Breast epithelium (tissue), 3 donors: ENCODE results near the gene GPBP1L1.

ENCODE experiments used
- CTCF ChIP-seq, 3 donors: fragments of 450-650 bp; IDR thresholded peaks; one replicate each; pipeline ENCODE4 v1.5.1; 2016 to 2017; ENCODE audit warnings: antibody characterized with exemption in 3 of 3, mild to moderate bottlenecking in 3 of 3, moderate library complexity in 3 of 3
- POLR2AphosphoS5 ChIP-seq, 3 donors: sonication (generic); formaldehyde crosslinking; IDR thresholded peaks; one replicate each; pipeline ENCODE4 v1.6.1; 2017; ENCODE audit warnings: antibody characterized with exemption in 3 of 3

- TF ChIP-seq CTCF (IDR thresholded peaks at IDR 0.05) = no peak
- TF ChIP-seq POLR2AphosphoS5 (IDR thresholded peaks at IDR 0.05) = no peak
Observed at GRCh38 chr1:45640293-45640692, 46.0 kb downstream of the GPBP1L1 start.
